GM18508 (cell line): ENCODE measurements around the gene CTNND1.

Source experiments
- ATAC-seq: cut with Tn5 transposase; IDR thresholded peaks from one replicate; pipeline ENCODE4 v1.9.1; 2021; ENCODE audit warnings: moderate number of reproducible peaks; ENCODE audit not compliant: insufficient read depth, unreplicated experiment

Gene CTNND1

GRCh38 chr11:57787920-57788702 lies 26.5 kb downstream of the CTNND1 start:
- ATAC-seq = no peak

- no peak for ATAC-seq
Observed at GRCh38 chr11:57788703-57789088, 27.1 kb downstream of the CTNND1 start.

- ATAC-seq = no peak
Observed at GRCh38 chr11:57791321-57792059, 29.9 kb downstream of the CTNND1 start.

GRCh38 chr11:57792060-57792541 lies 30.5 kb downstream of the CTNND1 start:
- peak; percentile 87 for ATAC-seq

GRCh38 chr11:57792870-57793269 lies 31.3 kb downstream of the CTNND1 start:
- ATAC-seq = no peak

- ATAC-seq = no peak
Observed at GRCh38 chr11:57793351-57794115, 31.9 kb downstream of the CTNND1 start.

GRCh38 chr11:57798905-57799559 lies 37.4 kb downstream of the CTNND1 start:
- ATAC-seq = no peak

- ATAC-seq = peak; percentile 76
Observed at GRCh38 chr11:57800444-57801182, 39.0 kb downstream of the CTNND1 start.

GRCh38 chr11:57801183-57801485 lies 39.5 kb downstream of the CTNND1 start:
- ATAC-seq = no peak

GRCh38 chr11:57802411-57802810 lies 40.8 kb downstream of the CTNND1 start:
- ATAC-seq = no peak

- ATAC-seq = no peak
Observed at GRCh38 chr11:57804466-57804865, 42.9 kb downstream of the CTNND1 start.

- ATAC-seq = no peak
Observed at GRCh38 chr11:57805780-57806179, 44.2 kb downstream of the CTNND1 start.

GRCh38 chr11:57812634-57813033 lies 51.0 kb downstream of the CTNND1 start:
- no peak for ATAC-seq

GRCh38 chr11:57815476-57815875 lies 53.9 kb downstream of the CTNND1 start:
- peak; percentile 89 for ATAC-seq

- ATAC-seq = no peak
Observed at GRCh38 chr11:57815877-57816276, 54.3 kb downstream of the CTNND1 start.

GRCh38 chr11:57818812-57819211 lies 57.2 kb downstream of the CTNND1 start:
- ATAC-seq = no peak

GRCh38 chr11:57819252-57819979 lies 57.8 kb downstream of the CTNND1 start:
- no peak for ATAC-seq

- no peak for ATAC-seq
Observed at GRCh38 chr11:57823859-57824258, 62.3 kb downstream of the CTNND1 start.

GRCh38 chr11:57834852-57835251 lies 73.2 kb downstream of the CTNND1 start:
- ATAC-seq = no peak
